Posterior vena cava (tissue), 2 donors: ENCODE measurements around the gene TUBA1B. TPM values are rescaled to one million over a fixed set of nuclear protein-coding genes. Genes with fewer than 3 reads are reported as not detected.

Experiments used
- DNase-seq: peaks from one replicate; pipeline ENCODE4 v3.0.0-alpha.2; 2020; ENCODE audit warnings: low spot score
- intact Hi-C, 2 donors: fragments of 100-400 bp; cut with DNase I; formaldehyde crosslinking; loops; one replicate each; pipeline versions ENCODE4 v1.14.1 to v1.14.2; 2022 to 2023
- total RNA-seq, 2 donors: library from RNA; stranded (reverse); fragmentation: NEBNext Ultra II Directional; extraction: Animal tissue kit (Norgen Biotek cat#: 25700); gene quantifications; one replicate each; pipeline ENCODE4 v1.2.1, GENCODE V29; 2021
- donor health status: DM: yes; HTN: yes; CAD: no.
- donor health status: DM: yes; HTN: yes; CAD: no.

TUBA1B gene
- total RNA-seq, 2 donors from 2014 or later = 763 to 783 TPM

DNA sequence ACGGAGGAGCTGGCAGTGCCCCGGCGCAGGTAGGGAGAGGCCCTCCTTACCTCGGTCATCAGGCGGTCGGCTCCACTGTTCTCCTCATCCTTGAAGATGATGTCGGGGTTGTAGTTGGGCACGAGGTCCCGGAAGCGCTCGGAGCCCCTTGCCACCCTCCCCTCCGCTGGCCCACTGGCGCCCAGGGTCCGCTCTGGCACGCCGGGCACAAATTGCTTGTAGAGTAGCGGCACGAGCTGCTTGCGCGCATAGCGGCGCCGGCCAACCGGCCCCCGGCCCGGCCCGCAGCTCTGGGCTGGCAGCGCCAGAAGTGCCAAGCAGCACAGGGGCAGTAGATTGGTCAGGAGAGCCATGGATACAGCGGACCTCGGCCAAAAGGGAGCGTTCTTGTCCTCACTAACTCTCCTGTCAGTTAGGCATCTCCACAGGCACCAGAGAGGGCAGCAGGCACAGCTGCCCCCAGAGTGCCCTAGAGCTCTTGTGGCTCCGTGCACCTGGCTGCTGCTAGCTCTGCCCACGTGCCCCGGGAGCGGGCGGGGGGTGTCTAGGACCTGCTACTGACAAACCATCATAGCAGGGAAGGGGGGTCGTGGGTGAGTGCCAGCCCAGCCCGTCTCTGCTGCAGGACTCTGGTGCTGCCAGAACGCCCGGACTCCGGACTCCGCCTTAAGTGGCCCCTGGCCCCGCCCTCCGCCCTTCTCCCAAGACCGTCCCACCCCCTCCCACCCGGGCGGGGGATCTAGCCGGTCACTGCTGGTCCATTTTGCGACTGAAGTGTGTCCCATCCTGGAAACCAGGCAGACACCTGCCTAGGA lies 36.8 kb downstream of the TUBA1B start, which contains the start of gene DHH:
TSS of gene DHH (minus strand) at position 642 of the 815 bp plus-strand sequence. CDS start at position 353, 289 bp downstream.
- no peak for DNase-seq
- intact Hi-C loops = no loop called here

- no peak for DNase-seq
- intact Hi-C loops = no loop called here
These were observed 37.4 kb downstream of the TUBA1B start for GRCh38 chr12:49093792-49094159.

- intact Hi-C loops = no loop called here
- DNase-seq = peak; percentile 29
These were observed 38.3 kb downstream of the TUBA1B start for GRCh38 chr12:49092816-49093406.

- intact Hi-C loops = no loop called here
These were observed 38.9 kb downstream of the TUBA1B start for GRCh38 chr12:49092086-49092815.

DNA sequence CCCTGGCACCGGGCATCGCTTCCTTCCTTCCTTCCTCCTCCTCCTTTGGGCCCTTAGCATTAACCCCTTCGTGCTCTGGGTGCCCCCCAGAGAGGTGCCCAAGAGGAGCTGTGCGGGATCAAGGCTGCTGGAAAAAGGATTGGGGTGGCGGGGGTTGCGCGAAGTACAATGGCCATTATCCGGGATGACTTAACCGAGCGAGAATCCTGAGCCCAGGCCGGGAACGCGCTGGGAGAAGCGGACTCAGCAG lies 39.4 kb downstream of the TUBA1B start:
- intact Hi-C loops = no loop called here
- DNase-seq = no peak

More at GRCh38 chr12:49092086-49092815, 38.9 kb downstream of the TUBA1B start:
- peak; percentile 85 for DNase-seq

DNA sequence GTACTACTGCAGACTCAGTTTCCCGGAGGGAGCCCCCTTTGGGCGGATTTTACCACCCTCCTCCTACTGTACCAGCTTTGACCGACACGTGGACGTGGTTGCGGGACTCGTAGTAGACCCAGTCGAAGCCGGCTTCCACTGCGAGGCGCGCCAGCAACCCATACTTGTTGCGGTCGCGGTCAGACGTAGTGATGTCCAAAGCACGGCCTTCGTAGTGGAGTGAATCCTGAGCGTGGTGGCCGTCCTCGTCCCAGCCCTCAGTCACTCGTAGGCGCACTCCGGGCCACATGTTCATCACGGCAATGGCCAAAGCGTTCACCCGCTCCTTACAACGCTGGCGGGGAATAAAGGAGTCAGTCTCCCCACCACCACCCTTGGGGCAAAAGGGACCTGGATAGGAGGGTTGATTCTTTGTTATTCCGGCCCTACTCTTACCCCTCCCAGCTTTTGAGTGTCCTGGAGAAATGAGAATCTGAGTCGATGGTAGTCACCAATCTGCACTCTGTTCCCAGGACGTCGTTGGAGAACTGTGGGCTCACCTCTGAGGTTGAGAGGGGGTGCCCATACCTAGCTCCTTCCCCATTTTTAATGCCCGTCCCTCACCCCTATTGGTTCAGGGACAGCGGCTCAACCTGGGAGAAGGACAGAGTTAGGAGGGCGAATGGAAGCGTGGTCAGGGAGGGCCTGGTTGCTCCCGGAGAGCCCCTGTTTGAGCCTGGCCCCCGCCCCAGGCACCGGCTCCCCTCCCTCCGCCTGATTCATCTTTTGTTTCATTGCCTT lies 39.9 kb downstream of the TUBA1B start:
- DNase-seq = peak; percentile 73
- intact Hi-C loops = no loop called here

- intact Hi-C loops = loop anchor here in 1 of 2 donors (10.0 kb wide), 1 partner anchor 145 kb away; no protein-coding TSS in a partner anchor
- peak; percentile 89 for DNase-seq
These were observed 41.1 kb downstream of the TUBA1B start for GRCh38 chr12:49089821-49090773.

DNA sequence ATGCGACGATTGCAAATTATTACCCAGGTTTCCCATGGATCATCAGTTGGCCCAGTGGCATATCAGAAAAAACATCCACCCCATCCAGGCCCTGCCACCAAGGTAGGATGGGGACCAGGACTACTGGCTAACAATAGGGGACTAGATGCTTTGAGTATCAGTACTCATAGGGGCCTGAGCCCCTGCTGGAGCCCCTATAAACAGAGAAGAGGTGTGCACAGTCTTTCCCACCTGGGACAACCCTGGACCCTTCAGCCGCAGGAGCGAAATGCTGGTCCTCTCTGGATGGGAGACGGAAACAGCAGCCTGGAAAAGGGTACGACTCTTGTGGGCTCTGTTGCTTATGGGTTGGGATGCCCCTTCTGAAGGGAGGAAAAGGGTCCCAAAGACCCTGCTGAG lies 42.3 kb downstream of the TUBA1B start:
- intact Hi-C loops = loop anchor here in 1 of 2 donors (10.0 kb wide), 1 partner anchor 146 kb away; no protein-coding TSS in a partner anchor

DNA sequence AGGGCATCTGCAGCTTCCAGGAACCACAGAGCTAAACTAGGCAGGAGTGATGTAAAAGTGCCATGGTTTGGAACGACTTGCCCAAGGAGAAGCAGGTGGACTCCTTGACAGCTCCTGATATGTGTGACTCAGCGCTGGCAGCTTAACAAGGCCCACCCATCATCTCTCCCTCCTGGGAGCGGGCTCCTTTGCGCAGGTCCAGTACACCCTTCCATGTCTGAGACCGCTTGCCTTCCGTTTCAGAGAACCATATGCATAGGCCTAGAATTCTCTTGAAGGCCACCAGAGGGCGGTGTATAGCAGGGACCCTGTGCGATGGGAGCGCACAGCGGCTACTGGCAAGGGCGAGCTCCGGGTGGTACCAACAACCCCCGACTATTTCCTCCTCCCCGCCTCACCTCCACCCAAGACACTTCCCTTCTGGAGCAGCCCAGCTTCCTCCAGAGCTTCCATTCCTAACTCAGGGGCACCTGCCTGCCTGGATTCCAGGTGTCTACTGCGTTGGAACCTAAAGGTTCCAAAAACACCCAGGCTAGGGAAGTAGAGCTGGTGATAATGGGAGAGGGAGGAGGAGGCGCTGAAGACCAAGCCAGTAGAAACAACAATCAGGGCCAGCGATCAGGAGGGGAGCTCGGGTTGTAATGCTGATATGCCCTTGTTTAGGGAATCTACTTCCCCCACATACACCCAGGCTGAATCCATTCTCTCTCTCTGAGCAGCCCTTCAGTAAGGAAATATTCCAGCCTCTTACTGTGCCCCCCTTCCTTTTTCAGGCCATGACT lies 42.9 kb downstream of the TUBA1B start:
- peak; percentile 85 for DNase-seq
- intact Hi-C loops = loop anchor here in 1 of 2 donors (10.0 kb wide), 1 partner anchor 146 kb away; no protein-coding TSS in a partner anchor

More for the DNA sequence above, 42.3 kb downstream of the TUBA1B start:
- no peak for DNase-seq

DNA sequence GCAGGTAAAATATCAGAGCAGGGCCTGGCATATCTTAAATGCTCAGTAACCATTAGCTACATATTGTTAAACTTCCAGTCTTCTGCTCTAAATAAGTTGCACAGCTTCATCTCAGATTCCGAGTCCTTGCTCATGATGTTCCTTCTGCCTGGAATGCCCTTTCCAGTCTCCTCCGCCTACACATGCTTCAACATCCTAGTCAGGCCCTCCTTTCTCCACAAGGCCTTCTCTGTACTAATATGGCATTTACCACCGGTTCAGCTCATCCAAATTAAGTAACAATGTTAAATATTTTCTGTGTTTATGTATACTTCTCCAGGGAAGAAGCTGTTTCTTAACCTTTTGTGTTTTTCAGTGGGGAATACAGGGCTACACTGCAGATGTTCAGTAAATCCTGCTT lies 45.1 kb downstream of the TUBA1B start:
- DNase-seq = no peak
- intact Hi-C loops = loop anchor here in 1 of 2 donors (10.0 kb wide), 1 partner anchor 149 kb away; no protein-coding TSS in a partner anchor

- intact Hi-C loops = loop anchor here in 1 of 2 donors (10.0 kb wide), 1 partner anchor 150 kb away; no protein-coding TSS in a partner anchor
These were observed 46.8 kb downstream of the TUBA1B start for GRCh38 chr12:49084438-49084837.

DNA sequence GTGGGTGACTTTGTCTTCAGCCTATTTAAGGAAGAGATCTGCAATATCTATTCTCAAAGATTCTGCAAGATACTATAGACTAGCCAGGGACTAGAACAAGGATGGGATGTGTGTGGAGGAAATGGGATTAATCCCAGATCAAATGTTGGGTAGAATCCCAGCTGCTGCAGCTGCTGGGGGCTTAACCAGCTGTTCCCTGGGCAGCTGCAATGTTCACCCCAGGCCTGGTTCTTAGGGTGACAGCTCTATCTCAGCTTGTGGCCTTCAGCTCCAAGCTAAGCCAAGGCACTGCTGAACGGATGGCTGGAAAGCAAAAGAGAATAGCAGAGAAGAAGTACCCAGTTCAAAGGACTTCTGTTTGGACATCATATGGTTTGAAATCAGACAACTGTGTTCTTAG lies 51.4 kb downstream of the TUBA1B start:
- intact Hi-C loops = loop anchor here in 1 of 2 donors (10.0 kb wide), 1 partner anchor 155 kb away; no protein-coding TSS in a partner anchor

More at GRCh38 chr12:49084438-49084837, 46.8 kb downstream of the TUBA1B start:
- no peak for DNase-seq

More for the DNA sequence above, 51.4 kb downstream of the TUBA1B start:
- peak; percentile 20 for DNase-seq

Other genes with a start within 250 kb of the TUBA1B start
- gene FKBP11, start 205.9 kb downstream of the TUBA1B start, total RNA-seq = 10 to 100 TPM; 26.9 to 34.2 TPM
- 100 to 1,000 TPM; 127 to 130 TPM for gene ARF3, start 173.9 kb downstream of the TUBA1B start, total RNA-seq
- 1 to 10 TPM in 1 of 2 donors, under 1 TPM in 1; 0.33 to 4.0 TPM for gene WNT10B, start 159.7 kb downstream of the TUBA1B start, total RNA-seq
- gene WNT1, start 153.1 kb downstream of the TUBA1B start, total RNA-seq = not detected
- not detected for gene DDN, start 132.0 kb downstream of the TUBA1B start, total RNA-seq
- gene PRKAG1, start 112.6 kb downstream of the TUBA1B start, total RNA-seq = 10 to 100 TPM; 52.2 to 57.3 TPM
- gene KMT2D, start 70.6 kb downstream of the TUBA1B start, total RNA-seq = 10 to 100 TPM; 59.5 to 63.3 TPM
- gene RHEBL1, start 61.4 kb downstream of the TUBA1B start, total RNA-seq = under 1 TPM in 1 of 2 donors, not detected in 1; 0.38 TPM
- 1 to 10 TPM in 1 of 2 donors, under 1 TPM in 1; 0.93 to 2.7 TPM for gene DHH, start 36.6 kb downstream of the TUBA1B start, total RNA-seq
- 10 to 100 TPM; 37.7 to 40.8 TPM for gene LMBR1L, start 20.5 kb downstream of the TUBA1B start, total RNA-seq
- 100 to 1,000 TPM; 240 to 247 TPM for gene TUBA1A, start 57.7 kb upstream of the TUBA1B start, total RNA-seq
- gene TUBA1C, start 133.7 kb upstream of the TUBA1B start, total RNA-seq = 100 to 1,000 TPM; 172 to 219 TPM
- under 1 TPM; 0.32 to 0.67 TPM for gene PRPH, start 163.8 kb upstream of the TUBA1B start, total RNA-seq
- gene TROAP, start 191.9 kb upstream of the TUBA1B start, total RNA-seq = under 1 TPM; 0.10 to 0.60 TPM
- not detected for gene C1QL4, start 205.8 kb upstream of the TUBA1B start, total RNA-seq
- gene DNAJC22, start 215.5 kb upstream of the TUBA1B start, total RNA-seq = under 1 TPM in 1 of 2 donors, not detected in 1; 0.05 TPM
- gene SPATS2, start 236.1 kb upstream of the TUBA1B start, total RNA-seq = 10 to 100 TPM; 12.1 to 14.8 TPM